GM23248 (cell line): ENCODE results near the gene NRBF2. TPM values are rescaled to one million over a fixed set of nuclear protein-coding genes. Genes with fewer than 3 reads are reported as not detected.

Source experiments
- DNase-seq: peaks from one replicate; pipeline ENCODE4 v3.0.0-alpha.2; 2015
- H2AFZ ChIP-seq: fragments of 200-600 bp; sonication (generic); 2 replicates; pipeline ENCODE4 v1.6.1; 2016; ENCODE audit warnings: antibody characterized with exemption
- H3F3A ChIP-seq: fragments of 200-600 bp; sonication (generic); 2 replicates; pipeline ENCODE4 v1.6.1; 2016; ENCODE audit warnings: mild to moderate bottlenecking, antibody characterized with exemption, mixed run types; ENCODE audit not compliant: insufficient read depth
- H3K27ac ChIP-seq: fragments of 200-600 bp; sonication (generic); 2 replicates; pipeline ENCODE4 v1.5.1; 2016; ENCODE audit warnings: mild to moderate bottlenecking
- H3K27me3 ChIP-seq: fragments of 200-600 bp; sonication (generic); replicated peaks from 2 replicates; pipeline ENCODE4 v1.6.1; 2016; ENCODE audit warnings: mild to moderate bottlenecking; ENCODE audit not compliant: insufficient read depth
- H3K36me3 ChIP-seq: fragments of 200-600 bp; sonication (generic); 2 replicates; pipeline ENCODE4 v1.6.1; 2016; ENCODE audit warnings: low read depth, mild to moderate bottlenecking
- H3K4me1 ChIP-seq: fragments of 200-600 bp; sonication (generic); 2 replicates; pipeline ENCODE4 v1.6.1; 2016; ENCODE audit warnings: mild to moderate bottlenecking; ENCODE audit not compliant: insufficient read depth
- H3K4me2 ChIP-seq: fragments of 200-600 bp; sonication (generic); one replicate; pipeline ENCODE4 v1.6.1; 2016; ENCODE audit warnings: mild to moderate bottlenecking; ENCODE audit not compliant: unreplicated experiment
- H3K4me3 ChIP-seq: fragments of 200-600 bp; sonication (generic); 2 replicates; pipeline ENCODE4 v1.5.1; 2016; ENCODE audit warnings: mild to moderate bottlenecking
- H3K79me2 ChIP-seq: fragments of 200-600 bp; sonication (generic); 2 replicates; pipeline ENCODE4 v1.6.1; 2016; ENCODE audit warnings: mild to moderate bottlenecking; ENCODE audit not compliant: insufficient read depth
- H3K9ac ChIP-seq: fragments of 200-600 bp; sonication (generic); 2 replicates; pipeline ENCODE4 v1.6.1; 2016; ENCODE audit warnings: mild to moderate bottlenecking
- H3K9me2 ChIP-seq: fragments of 200-600 bp; sonication (generic); 2 replicates; pipeline ENCODE4 v1.6.1; 2016; ENCODE audit warnings: mixed run types, mild to moderate bottlenecking, moderate library complexity; ENCODE audit not compliant: insufficient read depth
- H3K9me3 ChIP-seq: fragments of 200-600 bp; sonication (generic); one replicate; pipeline ENCODE4 v1.6.1; 2017; ENCODE audit warnings: low read depth
- H4K20me1 ChIP-seq: fragments of 200-600 bp; sonication (generic); 2 replicates; pipeline ENCODE4 v1.6.0; 2016; ENCODE audit not compliant: insufficient read depth
- EZH2 ChIP-seq: fragments of 200-600 bp; sonication (generic); IDR thresholded peaks from 2 replicates; pipeline ENCODE4 v1.6.1; 2018; ENCODE audit warnings: antibody characterized with exemption, mild to moderate bottlenecking; ENCODE audit not compliant: insufficient read depth, poor library complexity, severe bottlenecking
- EZH2phosphoT487 ChIP-seq: fragments of 200-600 bp; sonication (generic); IDR thresholded peaks from 2 replicates; pipeline ENCODE4 v1.6.1; 2018; ENCODE audit warnings: antibody characterized with exemption, moderate library complexity, mild to moderate bottlenecking, low read depth; ENCODE audit not compliant: insufficient read depth
- WGBS, 2 experiments: methylation state at CpG; one replicate each; pipeline ENCODE4 v1.1.6; 2015 to 2017; ENCODE audit warnings: low lambda C conversion rate in 2 of 2, low coverage in 1 of 2; ENCODE audit errors: missing lambda C conversion rate in 2 of 2; 5-methylcytosine and 5-hydroxymethylcytosine counted together
- in situ Hi-C: fragments of 300-500 bp; cut with MboI; formaldehyde crosslinking; loops from 2 replicates; pipeline ENCODE4 v1.15.0; 2020
- polyA plus RNA-seq: library from polyadenylated mRNA; unstranded; fragments of >200 nt; fragmentation: Nextera tagmentation; extraction: Ambion mirVana; gene quantifications from 2 replicates; pipeline ENCODE4 v1.2.1, GENCODE V29; 2016
- total RNA-seq: library from RNA; depleted of rRNA; stranded (reverse); fragments of >200 nt; shearing (Covaris generic); gene quantifications from 2 replicates; pipeline ENCODE4 v1.2.3, GENCODE V29; 2014

The NRBF2 gene
- total and polyA plus RNA-seq, 2 experiments from 2014 or later: 31.8 to 61.6 TPM

GRCh38 chr10:63103971-63104409 is 29.1 kb upstream of the NRBF2 start:
- DNase-seq: no peak
- 83 to 84% methylated on average over 7 of the region's 7 CpGs for WGBS, 2 experiments
- no peaks in the 10 kb centered on the region for H3K27me3 ChIP-seq
- no peaks in the 10 kb centered on the region for H3K9me3 ChIP-seq
- H4K20me1 ChIP-seq: no peaks in the 10 kb centered on the region
- H3K9me2 ChIP-seq: no peaks in the 10 kb centered on the region
- no peak overlapping the region for H3K9ac ChIP-seq
- no peak overlapping the region for H3K4me2 ChIP-seq
- H2AFZ ChIP-seq: 0 out of 2 replicates have a peak overlapping the region, but pooled peaks have one; percentile 23
- H3K4me3 ChIP-seq: no peak overlapping the region
- in situ Hi-C loops: no loop called here
- peaks cover 20% of the 10 kb centered on the region for H3K4me1 ChIP-seq
- H3F3A ChIP-seq: peaks cover 24% of the 10 kb centered on the region
- H3K27ac ChIP-seq: no peak overlapping the region
- no peaks in the 10 kb centered on the region for H3K79me2 ChIP-seq
- no peaks in the 10 kb centered on the region for H3K36me3 ChIP-seq
- TF ChIP-seq EZH2: no peak
- no peak for TF ChIP-seq EZH2phosphoT487

- no peaks in the 10 kb centered on the region for H4K20me1 ChIP-seq
- peak; percentile 83 for DNase-seq
- H3F3A ChIP-seq: peaks cover 24% of the 10 kb centered on the region
- no peaks in the 10 kb centered on the region for H3K36me3 ChIP-seq
- TF ChIP-seq EZH2phosphoT487 (no peak), EZH2 (no peak)
- H3K79me2 ChIP-seq: no peaks in the 10 kb centered on the region
- 11 to 16% methylated on average over 11 of the region's 11 CpGs for WGBS, 2 experiments
- peak overlapping the region; percentile 99 for H3K27ac ChIP-seq
- H3K4me1 ChIP-seq: peaks cover 20% of the 10 kb centered on the region
- H3K4me3 ChIP-seq: peak overlapping the region; percentile 68
- H3K4me2 ChIP-seq: peak overlapping the region; percentile 97
- H3K9ac ChIP-seq: peak overlapping the region; percentile 86
- no peaks in the 10 kb centered on the region for H3K9me2 ChIP-seq
- peak overlapping the region; percentile 89 for H2AFZ ChIP-seq
- H3K27me3 ChIP-seq: no peaks in the 10 kb centered on the region
- in situ Hi-C loops: no loop called here
- H3K9me3 ChIP-seq: no peaks in the 10 kb centered on the region
Observed at GRCh38 chr10:63105225-63106110, 27.7 kb upstream of the NRBF2 start.

GRCh38 chr10:63106111-63106755 is 26.9 kb upstream of the NRBF2 start:
- peak overlapping the region; percentile 89 for H2AFZ ChIP-seq
- no peaks in the 10 kb centered on the region for H3K79me2 ChIP-seq
- H3K4me2 ChIP-seq: peak overlapping the region; percentile 97
- H3K9me2 ChIP-seq: no peaks in the 10 kb centered on the region
- peak overlapping the region; percentile 86 for H3K9ac ChIP-seq
- H3K36me3 ChIP-seq: no peaks in the 10 kb centered on the region
- no peaks in the 10 kb centered on the region for H4K20me1 ChIP-seq
- H3K4me3 ChIP-seq: peak overlapping the region; percentile 68
- 1% methylated on average over 10 of the region's 10 CpGs for WGBS, 2 experiments
- no peaks in the 10 kb centered on the region for H3K9me3 ChIP-seq
- TF ChIP-seq EZH2phosphoT487 (no peak), EZH2 (no peak)
- in situ Hi-C loops: no loop called here
- peaks cover 24% of the 10 kb centered on the region for H3F3A ChIP-seq
- H3K4me1 ChIP-seq: peaks cover 20% of the 10 kb centered on the region
- peak; percentile 82 for DNase-seq
- H3K27ac ChIP-seq: peak overlapping the region; percentile 99
- H3K27me3 ChIP-seq: no peaks in the 10 kb centered on the region

DNA sequence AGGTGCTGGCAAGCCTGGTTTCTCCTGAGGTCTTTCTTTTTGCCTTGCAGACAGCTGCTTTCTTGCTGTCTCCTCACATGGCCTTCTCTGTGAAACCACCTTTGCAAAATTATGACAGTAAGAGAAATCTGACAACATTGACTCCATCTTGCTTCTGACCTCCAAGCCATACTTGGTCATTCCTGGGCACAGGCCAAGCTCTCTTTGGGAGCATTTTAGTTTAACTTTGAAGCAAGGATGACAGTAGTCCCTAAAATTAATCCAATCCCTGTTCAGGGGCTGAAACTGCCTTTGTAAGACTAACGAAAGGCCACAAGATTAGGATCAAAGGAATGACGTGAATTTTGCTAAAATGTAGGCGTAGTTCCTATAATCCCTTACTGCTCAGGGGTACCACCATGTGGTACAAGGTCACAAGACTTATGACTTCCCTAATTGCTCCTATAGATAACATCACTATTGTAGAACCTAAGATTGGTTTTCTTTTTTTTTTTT is 25.1 kb upstream of the NRBF2 start:
- Histone ChIP-seq H3K4me1 (peaks cover 20% of the 10 kb centered on the region), H4K20me1 (no peaks in the 10 kb centered on the region), H3K4me3 (no peak overlapping the region), H3F3A (peaks cover 24% of the 10 kb centered on the region), H3K36me3 (no peaks in the 10 kb centered on the region), H3K9ac (no peak overlapping the region), H3K4me2 (no peak overlapping the region), H2AFZ (no peak overlapping the region), H3K9me3 (no peaks in the 10 kb centered on the region), H3K9me2 (no peaks in the 10 kb centered on the region), H3K79me2 (no peaks in the 10 kb centered on the region), H3K27me3 (no peaks in the 10 kb centered on the region), H3K27ac (no peak overlapping the region)
- in situ Hi-C loops: no loop called here
- TF ChIP-seq EZH2phosphoT487 (no peak), EZH2 (no peak)
- 64 to 65% methylated on average over 3 of the region's 3 CpGs for WGBS, 2 experiments
- no peak for DNase-seq
